ENCODE results near the gene RPL7A. TPM values are rescaled to one million over a fixed set of nuclear protein-coding genes. Genes with fewer than 3 reads are reported as not detected.

Gene RPL7A
- total RNA-seq, 1 donor from 2014 or later: 2,746 TPM

- DNase-seq (ENCODE audit: low read depth, low spot score): peak; percentile 87
- peak within 1 kb of the TSS; percentile 98 for H3K4me3 Mint-ChIP-seq
- H3K27ac Mint-ChIP-seq (ENCODE audit: unreplicated experiment): peak within 1 kb of the TSS; percentile 87
- peaks cover 20% of the 10 kb centered on the region for H3K4me1 Mint-ChIP-seq
- H3K36me3 Mint-ChIP-seq (ENCODE audit: low read depth): peaks cover 8% of the 10 kb centered on the region
- no peak for TF ChIP-seq CTCF (conservative IDR thresholded peaks at IDR 0.05)
- H3K27me3 Mint-ChIP-seq (ENCODE audit: low read depth): no peaks in the 10 kb centered on the region
- no peaks in the 10 kb centered on the region for H3K9me3 Mint-ChIP-seq
These were observed 11.8 kb upstream of the RPL7A start, which contains the start of gene SURF6 for GRCh38 chr9:133335924-133336811. TSS of gene SURF6 (minus strand) at chr9:133336188. CDS start at chr9:133336132, 56 bp downstream.

- peaks cover 10% of the 10 kb centered on the region for H3K36me3 Mint-ChIP-seq (ENCODE audit: low read depth)
- no peaks in the 10 kb centered on the region for H3K27me3 Mint-ChIP-seq (ENCODE audit: low read depth)
- no peak for TF ChIP-seq CTCF (conservative IDR thresholded peaks at IDR 0.05)
- H3K4me3 Mint-ChIP-seq: peak overlapping the region; percentile 58
- no peak overlapping the region for H3K27ac Mint-ChIP-seq (ENCODE audit: unreplicated experiment)
- DNase-seq (ENCODE audit: low read depth, low spot score): no peak
- peaks cover 20% of the 10 kb centered on the region for H3K4me1 Mint-ChIP-seq
- H3K9me3 Mint-ChIP-seq: no peaks in the 10 kb centered on the region
These were observed 8.4 kb upstream of the RPL7A start for GRCh38 chr9:133339641-133340040.

- peaks cover 10% of the 10 kb centered on the region for H3K36me3 Mint-ChIP-seq (ENCODE audit: low read depth)
- no peak for TF ChIP-seq CTCF (conservative IDR thresholded peaks at IDR 0.05)
- H3K27ac Mint-ChIP-seq (ENCODE audit: unreplicated experiment): no peak overlapping the region
- H3K9me3 Mint-ChIP-seq: no peaks in the 10 kb centered on the region
- H3K27me3 Mint-ChIP-seq (ENCODE audit: low read depth): no peaks in the 10 kb centered on the region
- H3K4me1 Mint-ChIP-seq: peaks cover 16% of the 10 kb centered on the region
- H3K4me3 Mint-ChIP-seq: peak overlapping the region; percentile 58
- no peak for DNase-seq (ENCODE audit: low read depth, low spot score)
These were observed 7.8 kb upstream of the RPL7A start for GRCh38 chr9:133340256-133340655.

- Mint-ChIP-seq H3K9me3 (no peaks in the 10 kb centered on the region), H3K36me3 (ENCODE audit: low read depth) (peaks cover 10% of the 10 kb centered on the region), H3K27ac (ENCODE audit: unreplicated experiment) (no peak overlapping the region), H3K4me1 (peaks cover 10% of the 10 kb centered on the region), H3K4me3 (peak overlapping the region; percentile 49), H3K27me3 (ENCODE audit: low read depth) (no peaks in the 10 kb centered on the region)
- no peak for TF ChIP-seq CTCF (conservative IDR thresholded peaks at IDR 0.05)
- no peak for DNase-seq (ENCODE audit: low read depth, low spot score)
These were observed 7.1 kb upstream of the RPL7A start for GRCh38 chr9:133340916-133341315.

- H3K27ac Mint-ChIP-seq (ENCODE audit: unreplicated experiment): no peak overlapping the region
- peaks cover 10% of the 10 kb centered on the region for H3K36me3 Mint-ChIP-seq (ENCODE audit: low read depth)
- peaks cover 7% of the 10 kb centered on the region for H3K4me1 Mint-ChIP-seq
- no peak for DNase-seq (ENCODE audit: low read depth, low spot score)
- H3K9me3 Mint-ChIP-seq: no peaks in the 10 kb centered on the region
- H3K4me3 Mint-ChIP-seq: peak overlapping the region; percentile 53
- no peak for TF ChIP-seq CTCF (conservative IDR thresholded peaks at IDR 0.05)
- no peaks in the 10 kb centered on the region for H3K27me3 Mint-ChIP-seq (ENCODE audit: low read depth)
These were observed 6.5 kb upstream of the RPL7A start for GRCh38 chr9:133341369-133342068.

Measured in neural crest cell (in vitro differentiated cells).